Uterus (tissue), 2 donors: ENCODE data around the gene THSD4.

ENCODE experiments used
- POLR2A ChIP-seq, 2 donors: fragments of 450-650 bp; IDR thresholded peaks; one replicate each; pipeline ENCODE4 v1.6.1; 2016; ENCODE audit warnings: antibody characterized with exemption in 2 of 2, mild to moderate bottlenecking in 1 of 2, moderate library complexity in 1 of 2
- TF ChIP-seq, protein P1 (sequence below), 4 experiments: fragments of 200-600 bp in 2 of 4; fragments of 450-650 bp in 2 of 4; sonication (generic) in 2 of 4; IDR thresholded peaks; one replicate each; pipeline ENCODE4 v1.5.1; 2016 to 2019; ENCODE audit warnings: antibody characterized with exemption in 4 of 4, mild to moderate bottlenecking in 2 of 4, moderate library complexity in 1 of 4

DNA sequence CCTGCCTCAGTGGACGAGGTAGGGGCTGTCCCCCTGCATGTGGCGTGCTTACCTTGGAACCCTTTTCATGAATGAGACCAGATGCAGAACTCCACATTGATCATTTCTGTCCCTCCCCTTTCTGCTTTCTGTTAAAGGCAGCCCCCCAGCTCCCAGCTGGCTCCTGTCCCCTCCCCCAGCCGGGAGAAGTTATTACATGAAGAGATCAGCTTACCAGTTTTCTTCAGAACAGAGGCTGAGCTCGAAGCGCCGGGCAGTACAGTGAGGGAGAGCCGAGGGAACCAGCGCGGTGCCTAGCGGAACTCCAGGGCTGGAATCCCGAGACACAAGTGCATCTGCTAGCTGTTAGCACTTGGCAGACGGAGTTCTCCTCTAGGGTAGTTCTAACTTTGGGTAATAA lies 431.7 kb downstream of the THSD4 start:
- TF ChIP-seq, protein P1, sequence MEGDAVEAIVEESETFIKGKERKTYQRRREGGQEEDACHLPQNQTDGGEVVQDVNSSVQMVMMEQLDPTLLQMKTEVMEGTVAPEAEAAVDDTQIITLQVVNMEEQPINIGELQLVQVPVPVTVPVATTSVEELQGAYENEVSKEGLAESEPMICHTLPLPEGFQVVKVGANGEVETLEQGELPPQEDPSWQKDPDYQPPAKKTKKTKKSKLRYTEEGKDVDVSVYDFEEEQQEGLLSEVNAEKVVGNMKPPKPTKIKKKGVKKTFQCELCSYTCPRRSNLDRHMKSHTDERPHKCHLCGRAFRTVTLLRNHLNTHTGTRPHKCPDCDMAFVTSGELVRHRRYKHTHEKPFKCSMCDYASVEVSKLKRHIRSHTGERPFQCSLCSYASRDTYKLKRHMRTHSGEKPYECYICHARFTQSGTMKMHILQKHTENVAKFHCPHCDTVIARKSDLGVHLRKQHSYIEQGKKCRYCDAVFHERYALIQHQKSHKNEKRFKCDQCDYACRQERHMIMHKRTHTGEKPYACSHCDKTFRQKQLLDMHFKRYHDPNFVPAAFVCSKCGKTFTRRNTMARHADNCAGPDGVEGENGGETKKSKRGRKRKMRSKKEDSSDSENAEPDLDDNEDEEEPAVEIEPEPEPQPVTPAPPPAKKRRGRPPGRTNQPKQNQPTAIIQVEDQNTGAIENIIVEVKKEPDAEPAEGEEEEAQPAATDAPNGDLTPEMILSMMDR (IDR thresholded peaks at IDR 0.05): no peak
- no peak for TF ChIP-seq POLR2A (IDR thresholded peaks at IDR 0.05)
